ENCODE data around the gene TNS3.
"Not testable (repeated sequence)": the region's sequence is repeated elsewhere in the genome, so short reads cannot be mapped to it uniquely, and the experiment has no call there.

The TNS3 gene

GRCh38 chr7:47581804-47582763 is at the start of gene TNS3:
Gene TNS3 (minus strand): TSS chr7:47582111. CDS start chr7:47439636, 142,475 bp downstream.
- no peak for DNase-seq

GRCh38 chr7:47631711-47632110 is 49.8 kb upstream of the TNS3 start:
- no peak for DNase-seq

- no peak for DNase-seq
These were observed 45.8 kb upstream of the TNS3 start for GRCh38 chr7:47627580-47628283.

GRCh38 chr7:47625861-47626715 is 44.2 kb upstream of the TNS3 start:
- no peak for DNase-seq

GRCh38 chr7:47624689-47625088 is 42.8 kb upstream of the TNS3 start:
- no peak for DNase-seq

GRCh38 chr7:47622946-47623640 is 41.2 kb upstream of the TNS3 start:
- DNase-seq, result no peak

GRCh38 chr7:47622586-47622945 is 40.7 kb upstream of the TNS3 start:
- DNase-seq, result no peak

- DNase-seq, result no peak
These were observed 40.2 kb upstream of the TNS3 start for GRCh38 chr7:47621979-47622561.

- DNase-seq, result no peak
These were observed 39.4 kb upstream of the TNS3 start for GRCh38 chr7:47621347-47621746.

- no peak for DNase-seq
These were observed 37.9 kb upstream of the TNS3 start for GRCh38 chr7:47619806-47620205.

- no peak for DNase-seq
These were observed 35.2 kb upstream of the TNS3 start for GRCh38 chr7:47617131-47617530.

- DNase-seq, result no peak
These were observed 32.5 kb upstream of the TNS3 start for GRCh38 chr7:47614450-47614849.

GRCh38 chr7:47611045-47611511 is 29.2 kb upstream of the TNS3 start:
- DNase-seq, result no peak

GRCh38 chr7:47610506-47611044 is 28.7 kb upstream of the TNS3 start:
- no peak for DNase-seq

GRCh38 chr7:47609803-47610452 is 28.0 kb upstream of the TNS3 start:
- DNase-seq, result no peak

- DNase-seq, result not testable (repeated sequence)
These were observed 24.7 kb upstream of the TNS3 start for GRCh38 chr7:47606593-47607046.

GRCh38 chr7:47605816-47606575 is 24.1 kb upstream of the TNS3 start:
- DNase-seq, result no peak

- DNase-seq, result no peak
These were observed 22.6 kb upstream of the TNS3 start for GRCh38 chr7:47604496-47604890.

- not testable (repeated sequence) for DNase-seq
These were observed 21.8 kb upstream of the TNS3 start for GRCh38 chr7:47603514-47604255.
